Measurements from ENCODE around the gene RHOB. TPM values are rescaled to one million over a fixed set of nuclear protein-coding genes. Genes with fewer than 3 reads are reported as not detected.

The RHOB gene
- total RNA-seq, 1 donor from 2014 or later: 193 TPM

GRCh38 chr2:20427931-20428526, 18.8 kb upstream of the RHOB start:
- H3K4me1 ChIP-seq: peaks cover 40% of the 10 kb centered on the region
- intact Hi-C loops (cut with micrococcal nuclease): no loop called here
- H3K4me3 ChIP-seq: no peak overlapping the region
- no peaks in the 10 kb centered on the region for H3K36me3 ChIP-seq
- no peaks in the 10 kb centered on the region for H3K27me3 ChIP-seq (ENCODE audit: low read depth)
- H3K9me3 ChIP-seq (replicated peaks): no peaks in the 10 kb centered on the region
- TF ChIP-seq CTCF (IDR thresholded peaks at IDR 0.05; ENCODE audit: borderline replicate concordance): no peak
- DNase-seq: no peak
- no peak overlapping the region for H3K27ac ChIP-seq (replicated peaks)

GRCh38 chr2:20428717-20429490, 18.0 kb upstream of the RHOB start:
- H3K36me3 ChIP-seq: no peaks in the 10 kb centered on the region
- no peaks in the 10 kb centered on the region for H3K9me3 ChIP-seq (replicated peaks)
- TF ChIP-seq CTCF (IDR thresholded peaks at IDR 0.05; ENCODE audit: borderline replicate concordance): no peak
- H3K4me1 ChIP-seq: peaks cover 34% of the 10 kb centered on the region
- H3K27me3 ChIP-seq (ENCODE audit: low read depth): no peaks in the 10 kb centered on the region
- no peak for DNase-seq
- intact Hi-C loops (cut with micrococcal nuclease): no loop called here
- H3K4me3 ChIP-seq: no peak overlapping the region
- H3K27ac ChIP-seq (replicated peaks): peak overlapping the region; percentile 74

- Histone ChIP-seq H3K4me1 (peaks cover 28% of the 10 kb centered on the region), H3K36me3 (no peaks in the 10 kb centered on the region), H3K27ac (replicated peaks) (peak overlapping the region; percentile 74), H3K9me3 (replicated peaks) (no peaks in the 10 kb centered on the region), H3K27me3 (ENCODE audit: low read depth) (no peaks in the 10 kb centered on the region), H3K4me3 (no peak overlapping the region)
- TF ChIP-seq CTCF (IDR thresholded peaks at IDR 0.05; ENCODE audit: borderline replicate concordance): no peak
- DNase-seq: no peak
- intact Hi-C loops (cut with micrococcal nuclease): no loop called here
Observed at GRCh38 chr2:20429528-20429927, 17.3 kb upstream of the RHOB start.

- H3K27ac ChIP-seq (replicated peaks): peak overlapping the region; percentile 74
- H3K4me1 ChIP-seq: peaks cover 23% of the 10 kb centered on the region
- H3K4me3 ChIP-seq: no peak overlapping the region
- TF ChIP-seq CTCF (IDR thresholded peaks at IDR 0.05; ENCODE audit: borderline replicate concordance): no peak
- no peaks in the 10 kb centered on the region for H3K9me3 ChIP-seq (replicated peaks)
- H3K36me3 ChIP-seq: no peaks in the 10 kb centered on the region
- H3K27me3 ChIP-seq (ENCODE audit: low read depth): no peaks in the 10 kb centered on the region
- intact Hi-C loops (cut with micrococcal nuclease): no loop called here
- no peak for DNase-seq
Observed at GRCh38 chr2:20430035-20430434, 16.8 kb upstream of the RHOB start.

- Histone ChIP-seq H3K27me3 (ENCODE audit: low read depth) (no peaks in the 10 kb centered on the region), H3K36me3 (no peaks in the 10 kb centered on the region), H3K4me1 (peaks cover 18% of the 10 kb centered on the region), H3K9me3 (replicated peaks) (no peaks in the 10 kb centered on the region), H3K4me3 (no peak overlapping the region), H3K27ac (replicated peaks) (peak overlapping the region; percentile 74)
- TF ChIP-seq CTCF (IDR thresholded peaks at IDR 0.05; ENCODE audit: borderline replicate concordance): no peak
- no peak for DNase-seq
- intact Hi-C loops (cut with micrococcal nuclease): no loop called here
Observed at GRCh38 chr2:20430461-20431300, 16.2 kb upstream of the RHOB start.
